Measurements from ENCODE around the gene IKZF2. TPM values are rescaled to one million over a fixed set of nuclear protein-coding genes. Genes with fewer than 3 reads are reported as not detected.

The IKZF2 gene
- total and polyA plus RNA-seq, 9 of the 15 experiments (the other 6 are each of a cell fraction or from before 2014, with no cell fraction given): 0.04 to 0.54 (median 0.22) TPM

- no peak for TF ChIP-seq SMARCC2 (IDR thresholded peaks at IDR 0.05; ENCODE audit: low read depth)
These were observed 141.2 kb downstream of the IKZF2 start (continued) for GRCh38 chr2:213010106-213010779.

GRCh38 chr2:213007290-213007838, 144.0 kb downstream of the IKZF2 start:
- Histone ChIP-seq H3K36me3 (ENCODE audit: control insufficient read depth, insufficient read depth, low read length) (no peaks in the 10 kb centered on the region), H3K9ac (ENCODE audit: insufficient read depth in 1 of 2, low read depth in 2 of 2, low read length in 2 of 2) (no peak overlapping the region), H3K27me3 (ENCODE audit: control insufficient read depth in 2 of 2, insufficient read depth in 2 of 2, low read length in 2 of 2) (no peaks in the 10 kb centered on the region), H4K20me1 (replicated peaks; ENCODE audit: control insufficient read depth, insufficient read depth, low read length) (no peaks in the 10 kb centered on the region), H3K27ac (ENCODE audit: extremely low read depth, low read depth, low read length) (no peak overlapping the region), H3K4me1 (replicated peaks in 1 of 2; ENCODE audit: control insufficient read depth in 2 of 2, insufficient read depth in 2 of 2, low read length in 2 of 2) (no peaks in the 10 kb centered on the region), H3K9me3 (replicated peaks; ENCODE audit: control insufficient read depth, insufficient read depth, low read depth, low read length) (no peaks in the 10 kb centered on the region), H3K79me2 (ENCODE audit: control insufficient read depth, insufficient read depth, low read length) (no peaks in the 10 kb centered on the region), H2AFZ (ENCODE audit: low read depth, low read length) (no peak overlapping the region), H3K4me2 (ENCODE audit: insufficient read depth, low read length) (no peak overlapping the region), H3K4me3 (no peak overlapping the region), H3K9me1 (ENCODE audit: control insufficient read depth, insufficient read depth, low read length) (no peaks in the 10 kb centered on the region)
- TF ChIP-seq CEBPB (tag; IDR thresholded peaks at IDR 0.05): no peak
- no peak for TF ChIP-seq SIX5 (IDR thresholded peaks at IDR 0.05; ENCODE audit: borderline replicate concordance in 1 of 2, insufficient read depth in 1 of 2, low read depth in 1 of 2, low read length in 2 of 2)
- no peak for FAIRE-seq
- ChIA-PET POLR2A (no interaction called here), CTCF (ENCODE audit: low intra/inter-chr PET ratio) (no interaction called here)
- no peak for ATAC-seq
- no TSS peak for BruUV-seq (replicated peaks)
- intact Hi-C loops (cut with micrococcal nuclease) (no loop called here), in situ Hi-C loops (cut with MboI) (no loop called here)
- WGBS (ENCODE audit: insufficient coverage, low coverage, missing lambda C conversion rate): 0% methylated on average over 3 of the region's 5 CpGs
- no peak for DNase-seq (ENCODE audit: extremely low read depth in 1 of 4, low spot score in 3 of 4)
